NT2/D1 (cell line): ENCODE measurements around the gene STAMBP.

Source experiments
- SUZ12 ChIP-seq: IDR thresholded peaks from 2 replicates; pipeline ENCODE4 v1.6.1; 2011; ENCODE audit not compliant: insufficient read length, insufficient read depth; ENCODE audit errors: extremely low read depth
- YY1 ChIP-seq: IDR thresholded peaks from 2 replicates; pipeline ENCODE4 v1.6.1; 2011; ENCODE audit not compliant: insufficient read length, insufficient read depth
- ZNF274 ChIP-seq: IDR thresholded peaks from 2 replicates; pipeline ENCODE4 v1.6.1; 2011; ENCODE audit warnings: mild to moderate bottlenecking, low read depth, low read length

DNA sequence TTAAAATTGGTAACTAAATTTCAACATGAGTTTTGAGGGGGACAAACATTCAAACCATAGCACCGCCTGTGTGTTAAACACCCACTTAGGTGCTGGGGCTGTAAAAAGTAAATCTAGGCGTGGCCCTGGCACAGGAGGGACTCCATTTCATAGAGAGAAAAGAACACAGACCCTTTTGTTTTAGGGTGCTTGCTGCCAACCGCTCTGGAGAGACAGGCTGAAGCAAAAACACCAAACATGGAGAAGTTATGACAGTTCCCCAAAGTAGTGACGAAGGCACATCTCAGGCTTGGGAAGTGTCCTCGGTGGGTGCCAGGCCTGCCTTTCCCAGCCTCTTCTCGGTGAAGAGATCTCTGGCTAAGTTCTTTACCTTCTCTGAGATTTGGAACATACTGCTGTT, 69.2 kb downstream of the STAMBP start:
- TF ChIP-seq SUZ12 = no peak
- no peak for TF ChIP-seq YY1
- no peak for TF ChIP-seq ZNF274
